H9 (cell line): ENCODE results near the gene PLSCR4. TPM values are rescaled to one million over a fixed set of nuclear protein-coding genes. Genes with fewer than 3 reads are reported as not detected.

Source experiments
- DNase-seq: peaks from one replicate; pipeline ENCODE4 v3.0.0-alpha.2; 2017
- H2AFZ ChIP-seq: one replicate; pipeline ENCODE4 v1.6.1; 2013; ENCODE audit warnings: mild to moderate bottlenecking, low read length, control low read depth, moderate library complexity
- H2AK5ac ChIP-seq: 2 replicates; pipeline ENCODE4 v1.6.1; 2013; ENCODE audit warnings: low read length, control low read depth, mixed read lengths; ENCODE audit not compliant: insufficient read length
- H2BK120ac ChIP-seq: one replicate; pipeline ENCODE4 v1.6.1; 2013; ENCODE audit warnings: low read depth, mild to moderate bottlenecking, low read length, control low read depth, inconsistent platforms; ENCODE audit not compliant: poor library complexity, severe bottlenecking
- H2BK12ac ChIP-seq: 2 replicates; pipeline ENCODE4 v1.6.1; 2013; ENCODE audit warnings: low read length, control low read depth, mixed read lengths, low read depth; ENCODE audit not compliant: insufficient read length
- H2BK15ac ChIP-seq: 2 replicates; pipeline ENCODE4 v1.6.1; 2013; ENCODE audit warnings: low read depth, low read length, control low read depth
- H2BK20ac ChIP-seq: one replicate; pipeline ENCODE4 v1.6.1; 2013; ENCODE audit warnings: low read depth, mild to moderate bottlenecking, low read length, control low read depth, inconsistent platforms; ENCODE audit not compliant: poor library complexity, severe bottlenecking
- H2BK5ac ChIP-seq: 2 replicates; pipeline ENCODE4 v1.6.1; 2013; ENCODE audit warnings: low read length, control low read depth, mixed read lengths; ENCODE audit not compliant: insufficient read length
- H3K14ac ChIP-seq: 2 replicates; pipeline ENCODE4 v1.6.1; 2013; ENCODE audit warnings: low read length, control low read depth; ENCODE audit not compliant: insufficient read depth
- H3K18ac ChIP-seq: 2 replicates; pipeline ENCODE4 v1.6.1; 2013; ENCODE audit warnings: low read depth, mild to moderate bottlenecking, mixed read lengths, low read length, control low read depth; ENCODE audit not compliant: insufficient read length
- H3K23ac ChIP-seq: 2 replicates; pipeline ENCODE4 v1.6.1; 2013; ENCODE audit warnings: low read length, control low read depth, mixed read lengths, low read depth; ENCODE audit not compliant: insufficient read length
- H3K23me2 ChIP-seq: 2 replicates; pipeline ENCODE4 v1.6.1; 2013; ENCODE audit warnings: low read depth, mild to moderate bottlenecking, mixed read lengths, low read length, control low read depth; ENCODE audit not compliant: insufficient read length, poor library complexity, severe bottlenecking
- H3K27ac ChIP-seq: 2 replicates; pipeline ENCODE4 v1.5.1; 2013; ENCODE audit warnings: low read length, control low read depth, mixed read lengths, low read depth; ENCODE audit not compliant: insufficient read length
- H3K27me3 ChIP-seq: 2 replicates; pipeline ENCODE4 v1.6.1; 2013; ENCODE audit warnings: low read length, control low read depth, inconsistent platforms; ENCODE audit not compliant: insufficient read depth
- H3K4ac ChIP-seq: 2 replicates; pipeline ENCODE4 v1.6.1; 2013; ENCODE audit warnings: low read depth, mild to moderate bottlenecking, control low read depth, inconsistent platforms, low read length, moderate library complexity
- H3K4me1 ChIP-seq: 2 replicates; pipeline ENCODE4 v1.6.1; 2013; ENCODE audit warnings: low read length, control low read depth, inconsistent platforms; ENCODE audit not compliant: insufficient read depth
- H3K4me2 ChIP-seq: 2 replicates; pipeline ENCODE4 v1.6.1; 2013; ENCODE audit warnings: low read length, control low read depth, mixed read lengths; ENCODE audit not compliant: insufficient read length, insufficient read depth
- H3K56ac ChIP-seq: 2 replicates; pipeline ENCODE4 v1.6.1; 2013; ENCODE audit warnings: low read depth, mild to moderate bottlenecking, mixed read lengths, low read length, control low read depth; ENCODE audit not compliant: insufficient read length
- H3K79me1 ChIP-seq: 2 replicates; pipeline ENCODE4 v1.6.1; 2013; ENCODE audit warnings: low read depth, mild to moderate bottlenecking, moderate library complexity, low read length, control low read depth, inconsistent platforms; ENCODE audit not compliant: insufficient read depth, poor library complexity, severe bottlenecking
- H3K79me2 ChIP-seq: 2 replicates; pipeline ENCODE4 v1.6.1; 2013; ENCODE audit warnings: low read length, control low read depth, inconsistent platforms; ENCODE audit not compliant: insufficient read depth
- H3K9ac ChIP-seq: 2 replicates; pipeline ENCODE4 v1.6.1; 2013; ENCODE audit warnings: low read length, control low read depth, mixed read lengths; ENCODE audit not compliant: insufficient read length; ENCODE audit errors: extremely low read depth
- H3K9me3 ChIP-seq: one replicate; pipeline ENCODE4 v1.6.1; 2013; ENCODE audit warnings: low read depth, low read length, inconsistent platforms; ENCODE audit not compliant: control insufficient read depth
- H3T11ph ChIP-seq: one replicate; pipeline ENCODE4 v1.6.1; 2013; ENCODE audit warnings: mild to moderate bottlenecking, low read length, control low read depth, inconsistent platforms
- H4K20me1 ChIP-seq: one replicate; pipeline ENCODE4 v1.6.1; 2013; ENCODE audit not compliant: control insufficient read depth, insufficient read length, insufficient read depth
- H4K5ac ChIP-seq: 2 replicates; pipeline ENCODE4 v1.6.1; 2013; ENCODE audit warnings: low read depth, mild to moderate bottlenecking, mixed read lengths, low read length, control low read depth; ENCODE audit not compliant: insufficient read length
- H4K8ac ChIP-seq: replicated peaks from 2 replicates; pipeline ENCODE4 v1.6.1; 2013; ENCODE audit warnings: low read length, control low read depth, mixed read lengths, low read depth; ENCODE audit not compliant: insufficient read length
- H4K91ac ChIP-seq: 2 replicates; pipeline ENCODE4 v1.6.1; 2013; ENCODE audit warnings: low read depth, mild to moderate bottlenecking, moderate library complexity, mixed read lengths, low read length, control low read depth; ENCODE audit not compliant: insufficient read length
- H3K27ac Mint-ChIP-seq, 3 experiments: 2 replicates in 2 of 3; 3 replicates in 1 of 3; pipeline ENCODE4 v1.8.0; 2020 to 2021; ENCODE audit warnings: mixed read lengths in 3 of 3, mild to moderate bottlenecking in 1 of 3, moderate library complexity in 1 of 3
- H3K27me3 Mint-ChIP-seq: 2 replicates; pipeline ENCODE4 v1.8.0; 2021; ENCODE audit warnings: low read depth, mild to moderate bottlenecking, moderate library complexity, mixed read lengths
- H3K36me3 Mint-ChIP-seq, 3 experiments: 2 replicates in 2 of 3; 3 replicates in 1 of 3; pipeline ENCODE4 v1.8.0; 2020 to 2021; ENCODE audit warnings: low read depth in 3 of 3, mixed read lengths in 3 of 3; ENCODE audit not compliant: insufficient read depth in 1 of 3
- H3K4me1 Mint-ChIP-seq, 2 experiments: 2 replicates each; pipeline ENCODE4 v1.8.0; 2020; ENCODE audit warnings: mixed read lengths in 2 of 2
- H3K4me3 Mint-ChIP-seq, 2 experiments: 2 replicates in 1 of 2; 3 replicates in 1 of 2; pipeline ENCODE4 v1.8.0; 2020 to 2021; ENCODE audit warnings: mild to moderate bottlenecking in 2 of 2, mixed read lengths in 2 of 2, moderate library complexity in 1 of 2
- H3K9me3 Mint-ChIP-seq, 2 experiments: 2 replicates in 1 of 2; 3 replicates in 1 of 2; pipeline ENCODE4 v1.8.0; 2020; ENCODE audit warnings: mild to moderate bottlenecking in 2 of 2, mixed read lengths in 2 of 2, moderate library complexity in 1 of 2
- WGBS: extraction: QIAGEN DNeasy Blood & Tissue Kit; methylation state at CpG from one replicate; pipeline ENCODE4 v1.1.7; 2013; ENCODE audit warnings: missing lambda C conversion rate, low lambda C conversion rate, mixed read lengths; ENCODE audit not compliant: insufficient read length; ENCODE audit errors: extremely low coverage; 5-methylcytosine and 5-hydroxymethylcytosine counted together
- total RNA-seq: library from RNA; stranded (reverse); gene quantifications from 2 replicates; pipeline ENCODE4 v1.2.1, GENCODE V29; 2021
- TF ChIP-seq, protein P1 (sequence below): fragments of 200-600 bp; sonication (generic); conservative IDR thresholded peaks from 3 replicates; pipeline ENCODE4 v1.8.0; 2021; ENCODE audit warnings: antibody characterized with exemption, mild to moderate bottlenecking

PLSCR4 gene
- total RNA-seq, 1 experiment from 2014 or later: 1.2 TPM

DNA sequence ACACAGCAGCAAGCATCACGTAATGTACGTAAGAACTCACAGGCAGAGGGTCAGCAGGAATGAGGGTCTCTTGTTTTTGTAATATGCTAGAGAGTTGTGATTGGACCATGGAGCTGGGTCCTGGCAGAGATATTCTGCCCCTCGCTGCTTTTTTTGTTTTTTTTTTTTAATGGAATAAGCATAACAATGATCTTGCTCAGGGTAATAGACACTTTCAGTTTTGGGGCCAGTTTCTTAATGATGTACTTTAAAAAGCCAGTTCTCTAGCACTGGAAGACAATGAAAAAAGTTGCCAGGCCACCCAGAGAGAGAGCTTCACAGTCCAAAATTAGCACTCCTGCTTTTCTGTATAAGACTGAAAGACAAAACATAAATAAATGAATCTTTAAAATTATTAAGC lies 29.0 kb upstream of the PLSCR4 start:
- H3K18ac ChIP-seq: no peak overlapping the region
- no CpG with 5 or more reads among the region's 3 CpGs for WGBS
- H3K27ac ChIP-seq: no peak overlapping the region
- no peaks in the 10 kb centered on the region for H3K9me3 ChIP-seq
- no peak overlapping the region for H2BK5ac ChIP-seq
- Mint-ChIP-seq H3K27me3 (no peaks in the 10 kb centered on the region), H3K4me1 (peaks cover 5% of the 10 kb centered on the region in 2 experiments; a peak in 3 of 4 replicates), H3K27ac (no peak overlapping the region; a peak in 1 of 7 replicates), H3K9me3 (no peaks in the 10 kb centered on the region), H3K36me3 (no peaks in the 10 kb centered on the region), H3K4me3 (no peak overlapping the region)
- H3T11ph ChIP-seq: no peak overlapping the region
- no peak overlapping the region for H3K56ac ChIP-seq
- H3K23ac ChIP-seq: no peak overlapping the region
- no peak overlapping the region for H2BK12ac ChIP-seq
- no peak for DNase-seq
- H4K5ac ChIP-seq: no peak overlapping the region
- H2BK15ac ChIP-seq: no peak overlapping the region
- H3K4me1 ChIP-seq: no peaks in the 10 kb centered on the region
- TF ChIP-seq, protein P1, sequence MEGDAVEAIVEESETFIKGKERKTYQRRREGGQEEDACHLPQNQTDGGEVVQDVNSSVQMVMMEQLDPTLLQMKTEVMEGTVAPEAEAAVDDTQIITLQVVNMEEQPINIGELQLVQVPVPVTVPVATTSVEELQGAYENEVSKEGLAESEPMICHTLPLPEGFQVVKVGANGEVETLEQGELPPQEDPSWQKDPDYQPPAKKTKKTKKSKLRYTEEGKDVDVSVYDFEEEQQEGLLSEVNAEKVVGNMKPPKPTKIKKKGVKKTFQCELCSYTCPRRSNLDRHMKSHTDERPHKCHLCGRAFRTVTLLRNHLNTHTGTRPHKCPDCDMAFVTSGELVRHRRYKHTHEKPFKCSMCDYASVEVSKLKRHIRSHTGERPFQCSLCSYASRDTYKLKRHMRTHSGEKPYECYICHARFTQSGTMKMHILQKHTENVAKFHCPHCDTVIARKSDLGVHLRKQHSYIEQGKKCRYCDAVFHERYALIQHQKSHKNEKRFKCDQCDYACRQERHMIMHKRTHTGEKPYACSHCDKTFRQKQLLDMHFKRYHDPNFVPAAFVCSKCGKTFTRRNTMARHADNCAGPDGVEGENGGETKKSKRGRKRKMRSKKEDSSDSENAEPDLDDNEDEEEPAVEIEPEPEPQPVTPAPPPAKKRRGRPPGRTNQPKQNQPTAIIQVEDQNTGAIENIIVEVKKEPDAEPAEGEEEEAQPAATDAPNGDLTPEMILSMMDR: no peak
- H2BK20ac ChIP-seq: no peak overlapping the region
- no peak overlapping the region for H3K4me2 ChIP-seq
- H3K9ac ChIP-seq: no peak overlapping the region
- no peak overlapping the region for H2BK120ac ChIP-seq
- H3K79me2 ChIP-seq: no peaks in the 10 kb centered on the region
- H4K20me1 ChIP-seq: no peaks in the 10 kb centered on the region
- no peak overlapping the region for H2AFZ ChIP-seq
- no peak overlapping the region for H4K91ac ChIP-seq
- H3K79me1 ChIP-seq: no peaks in the 10 kb centered on the region
- H3K27me3 ChIP-seq: no peaks in the 10 kb centered on the region
- no peak overlapping the region for H3K14ac ChIP-seq
- no peaks in the 10 kb centered on the region for H3K23me2 ChIP-seq
- no peak overlapping the region for H4K8ac ChIP-seq
- H2AK5ac ChIP-seq: no peak overlapping the region
- no peak overlapping the region for H3K4ac ChIP-seq
